OCI-M1 (cell line): Measurements from ENCODE around the gene PYGB.
A peak's percentile ranks its signal among the peaks of the same experiment; 100 is the strongest.
"Not testable (repeated sequence)": the region's sequence is repeated elsewhere in the genome, so short reads cannot be mapped to it uniquely, and the experiment has no call there.

Source experiments
- DNase-seq: peaks from one replicate; lab custom pipeline; 2025; lab: John Stamatoyannopoulos, UW

The PYGB gene

DNA sequence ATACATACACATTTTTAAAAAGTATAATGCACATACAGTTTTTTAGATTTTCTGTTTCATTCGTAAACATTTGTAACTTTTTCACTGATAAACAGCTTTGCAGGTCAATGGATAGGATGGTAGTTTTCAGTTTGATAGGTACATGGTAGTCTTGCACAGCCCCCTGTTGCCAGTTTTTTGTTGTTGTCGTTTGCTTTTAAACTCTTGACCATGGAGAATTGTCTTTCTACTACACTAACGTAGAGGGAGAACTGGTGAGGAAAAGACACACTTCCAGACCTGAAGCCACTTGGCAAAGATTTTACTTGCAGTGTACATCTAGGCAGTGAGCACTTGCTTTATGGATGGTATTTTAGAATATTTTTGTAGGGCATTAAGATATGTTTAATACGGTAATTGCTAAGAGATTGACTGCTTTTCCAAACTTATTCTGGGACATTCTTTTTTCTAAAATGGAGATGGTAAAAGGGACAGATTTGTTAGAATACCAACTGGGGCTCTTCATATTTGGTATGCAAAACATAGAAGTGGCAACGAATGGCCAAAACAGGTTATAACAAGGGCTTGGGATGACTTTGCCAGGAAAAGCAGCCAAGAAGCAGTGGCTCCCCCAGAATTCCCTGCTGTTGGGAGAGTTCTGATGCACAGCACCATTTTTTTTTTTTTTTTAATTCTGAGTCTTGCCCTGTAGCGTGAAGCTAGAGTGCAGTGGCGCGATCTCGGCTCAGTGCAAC is 1.5 kb downstream of the PYGB start:
- DNase-seq: peak; percentile 18

- no peak for DNase-seq
These were observed 2.6 kb downstream of the PYGB start for GRCh38 chr20:25250508-25250907.

- DNase-seq: no peak
These were observed 3.1 kb downstream of the PYGB start for GRCh38 chr20:25251019-25251418.

- no peak for DNase-seq
These were observed 3.7 kb downstream of the PYGB start for GRCh38 chr20:25251558-25251957.

DNA sequence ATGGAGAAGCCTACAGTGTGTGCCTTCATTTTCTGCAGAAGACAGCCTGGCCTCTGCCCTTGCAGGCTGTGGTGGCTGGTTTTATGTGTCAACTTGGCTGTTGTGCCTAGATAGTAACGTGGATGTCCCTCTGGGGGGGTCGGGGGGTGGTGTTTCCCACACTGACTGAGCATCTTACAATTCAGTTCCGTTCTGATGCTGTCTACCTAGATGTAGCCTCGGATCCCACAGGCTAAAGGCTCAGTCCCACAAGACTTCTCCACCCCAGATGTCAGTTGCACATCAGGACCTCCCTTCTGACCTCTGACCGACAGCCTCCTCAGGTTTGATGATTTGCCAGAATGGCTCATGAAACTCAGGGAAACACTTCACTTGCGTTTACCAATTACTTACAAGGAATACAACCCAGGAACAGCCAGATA is 4.4 kb downstream of the PYGB start:
- DNase-seq: no peak

DNA sequence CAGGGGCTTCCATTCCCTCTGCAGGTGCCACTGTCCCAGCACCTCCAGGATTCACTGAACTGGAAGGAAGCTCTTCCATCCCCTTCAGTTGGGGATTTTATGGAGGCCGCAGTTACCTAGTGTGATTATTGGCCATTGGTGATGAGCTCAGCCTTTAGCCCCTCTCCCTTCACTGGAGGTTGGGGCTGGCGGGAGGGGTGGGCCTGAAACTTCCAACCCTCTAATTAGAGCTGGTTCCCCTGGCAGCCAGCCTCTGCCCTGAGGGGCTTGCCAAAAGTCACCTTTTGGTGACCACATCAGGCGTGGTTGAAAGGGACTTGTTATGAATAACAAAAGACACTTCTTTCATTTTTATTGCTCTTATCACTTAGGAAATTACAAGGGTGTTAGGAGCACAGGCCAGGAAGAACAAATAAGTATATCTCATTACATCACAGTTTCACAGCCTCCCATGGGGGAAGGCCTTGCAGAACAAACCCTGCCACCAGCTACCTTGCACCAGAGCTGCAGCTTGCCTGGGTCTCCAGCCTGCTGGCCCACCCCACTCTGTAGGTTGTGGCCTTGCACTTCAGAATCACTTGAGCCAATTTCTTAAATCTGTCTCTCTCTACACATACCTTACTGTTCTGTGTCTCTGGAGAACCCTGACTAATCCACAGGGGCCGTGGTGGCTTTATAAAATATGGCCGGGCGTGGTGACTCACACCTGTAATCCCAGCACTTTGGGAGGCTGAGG is 5.0 kb downstream of the PYGB start:
- no peak for DNase-seq

GRCh38 chr20:25253606-25254275 is 5.9 kb downstream of the PYGB start:
- no peak for DNase-seq

DNA sequence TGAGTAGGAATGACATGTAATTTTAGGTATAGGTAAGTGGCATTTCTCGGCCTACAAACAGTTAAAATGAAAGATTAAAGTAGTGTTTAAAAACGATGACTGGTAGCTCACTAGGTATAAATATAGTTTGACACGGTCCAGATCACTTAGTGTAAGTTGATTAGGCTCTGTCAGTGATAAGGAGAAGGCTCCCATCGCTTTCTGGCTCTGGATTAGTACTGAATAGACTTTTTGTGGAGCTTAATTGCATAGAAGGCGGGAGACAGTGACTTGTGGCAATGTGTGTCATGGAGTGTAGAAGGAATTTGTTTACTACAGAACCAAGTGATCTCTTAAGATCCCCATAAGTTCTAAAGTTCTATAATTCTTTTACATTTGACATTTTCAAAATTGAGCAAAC is 6.7 kb downstream of the PYGB start:
- DNase-seq: no peak

DNA sequence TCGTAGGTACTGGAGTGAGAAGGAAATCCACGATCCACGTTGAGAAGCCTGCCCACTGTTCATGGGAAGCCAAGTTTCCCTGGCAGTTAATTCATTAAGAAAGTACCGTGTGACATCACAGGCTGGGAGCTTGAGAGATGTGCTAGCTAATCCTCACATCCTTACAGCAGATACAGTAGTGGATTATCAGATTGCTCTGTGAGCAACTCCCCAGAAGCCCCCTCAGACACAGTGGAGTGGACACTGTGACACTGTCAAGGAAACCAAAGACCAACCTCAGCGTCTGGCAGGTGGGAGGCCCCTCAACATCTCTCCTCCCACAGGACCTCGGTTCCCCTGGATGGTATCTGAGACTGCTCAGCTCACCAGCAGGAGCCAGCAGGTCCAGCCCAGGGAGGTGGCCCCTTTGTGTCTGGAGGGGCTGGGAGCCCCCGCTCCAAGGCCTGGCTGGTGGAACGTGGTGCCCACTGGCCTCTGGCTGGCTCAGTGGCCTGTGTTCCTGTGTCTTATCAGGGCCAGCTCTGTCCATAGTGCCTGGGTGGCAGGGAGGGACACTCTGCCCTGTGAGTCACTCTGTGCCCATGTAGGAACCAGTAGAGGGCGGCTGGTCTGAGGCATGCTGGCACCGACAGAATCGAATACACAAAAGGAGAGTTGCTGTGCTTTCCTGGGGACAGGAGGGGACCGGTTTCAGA is 7.2 kb downstream of the PYGB start:
- no peak for DNase-seq

GRCh38 chr20:25256226-25256859 is 8.5 kb downstream of the PYGB start:
- DNase-seq: no peak

- DNase-seq: no peak
These were observed 9.2 kb downstream of the PYGB start for GRCh38 chr20:25257130-25257529.

DNA sequence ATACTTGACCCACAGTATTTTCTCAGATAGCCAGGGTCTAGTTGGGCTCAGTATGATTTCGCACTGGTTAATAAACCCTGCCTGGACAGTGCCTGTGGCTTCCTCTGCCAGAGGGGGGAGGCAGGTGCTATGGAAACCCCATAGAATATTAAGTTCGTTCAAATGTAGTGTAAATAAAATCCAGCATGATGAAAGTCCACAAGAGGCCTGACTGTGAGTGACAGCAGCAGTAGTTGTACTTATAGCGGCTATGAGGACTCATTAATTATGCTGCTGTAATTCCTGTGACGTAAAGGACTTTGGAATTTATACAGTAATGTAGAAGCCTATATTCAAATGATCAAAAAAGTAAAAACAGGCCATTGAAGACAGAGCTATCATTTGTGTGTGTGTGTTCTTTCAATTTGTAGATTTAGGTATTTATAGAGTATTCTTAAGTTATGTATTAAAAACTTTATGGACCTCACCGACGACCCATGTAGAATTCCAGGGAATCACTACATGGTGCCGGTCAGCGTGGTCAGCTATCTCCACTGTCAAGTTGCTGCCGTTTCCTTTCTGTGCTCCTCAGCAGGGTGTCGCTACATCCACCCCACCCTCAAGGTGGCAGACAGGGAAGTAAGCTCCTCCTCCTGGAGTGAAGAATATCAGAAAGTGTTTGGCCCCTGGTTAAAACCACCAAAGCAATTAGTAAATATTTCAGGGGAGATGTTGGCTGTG is 10.0 kb downstream of the PYGB start:
- no peak for DNase-seq

- DNase-seq: no peak
These were observed 10.6 kb downstream of the PYGB start for GRCh38 chr20:25258476-25258805.

- DNase-seq: no peak
These were observed 10.9 kb downstream of the PYGB start for GRCh38 chr20:25258828-25259227.

DNA sequence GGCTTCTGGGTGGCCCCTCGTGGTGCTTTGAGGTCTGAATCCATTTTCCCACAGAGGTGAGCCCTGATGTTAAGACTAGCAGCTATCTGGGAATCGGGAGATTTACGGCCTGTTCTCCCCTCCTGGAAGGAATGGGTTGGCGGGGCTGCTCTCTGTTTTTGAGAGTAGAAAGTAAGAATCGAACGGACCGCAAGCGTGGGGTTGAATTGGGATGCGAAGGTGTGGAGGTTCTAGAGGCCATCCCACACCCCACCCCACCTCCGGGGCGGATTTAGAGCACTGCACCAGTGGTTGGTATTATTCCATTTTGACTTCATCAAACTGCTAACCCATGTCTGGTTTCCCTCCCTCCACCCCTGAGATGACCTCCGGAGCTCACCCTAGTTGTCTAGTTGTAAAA is 11.5 kb downstream of the PYGB start:
- DNase-seq: no peak

DNA sequence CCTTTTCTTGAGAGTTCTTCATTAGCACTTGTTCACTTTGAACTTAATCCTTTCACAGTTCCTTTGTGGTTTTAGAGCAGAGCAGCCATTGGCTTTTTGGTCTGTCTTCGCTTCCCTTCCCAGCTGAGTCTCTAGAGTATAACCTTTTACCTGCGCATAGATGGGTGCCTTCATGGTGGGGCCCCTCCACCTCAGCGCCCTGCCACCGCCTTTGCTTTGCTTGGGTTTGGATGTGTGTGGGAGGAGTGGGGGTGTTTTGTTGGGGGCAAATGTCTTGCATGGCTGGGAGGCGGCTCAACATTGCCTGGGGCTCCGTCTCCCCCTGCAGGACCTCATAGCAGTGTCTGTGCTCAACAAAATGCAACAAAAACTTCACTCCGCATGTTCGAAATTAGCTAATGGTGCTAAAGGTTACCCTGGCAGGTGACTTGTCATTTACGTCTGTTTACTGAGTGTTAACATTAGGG is 11.9 kb downstream of the PYGB start:
- no peak for DNase-seq

- DNase-seq: not testable (repeated sequence)
These were observed 13.0 kb downstream of the PYGB start for GRCh38 chr20:25260770-25261437.

GRCh38 chr20:25269057-25269832 is 21.4 kb downstream of the PYGB start:
- no peak for DNase-seq

- no peak for DNase-seq
These were observed 21.9 kb downstream of the PYGB start for GRCh38 chr20:25269833-25270170.

DNA sequence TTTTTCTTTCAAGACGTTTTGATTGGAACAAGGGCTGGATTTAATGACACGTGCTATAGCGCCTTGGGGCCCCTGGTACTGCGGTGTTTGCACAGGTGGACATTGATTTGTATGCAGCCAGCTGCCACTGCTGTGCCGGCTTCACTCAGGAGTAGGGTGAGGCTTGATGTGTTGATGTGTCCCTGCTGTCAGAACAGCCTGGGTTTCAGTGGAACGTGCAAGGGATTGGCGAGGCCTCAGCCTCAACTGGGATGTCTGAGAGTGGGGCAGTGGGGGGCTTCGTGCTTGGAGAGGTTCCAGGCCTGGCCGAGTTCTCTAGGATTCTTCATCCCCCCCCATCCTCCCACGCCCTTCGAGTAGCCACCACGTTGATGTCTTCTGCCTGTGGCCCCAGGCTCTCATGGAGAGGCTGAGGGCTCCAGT is 23.0 kb downstream of the PYGB start:
- no peak for DNase-seq
